ENCODE data around the gene KIFC3. TPM values are rescaled to one million over a fixed set of nuclear protein-coding genes. Genes with fewer than 3 reads are reported as not detected.
"Not testable (repeated sequence)": the region's sequence is repeated elsewhere in the genome, so short reads cannot be mapped to it uniquely, and the experiment has no call there.

Gene KIFC3
- total and polyA plus RNA-seq, 2 donors from 2014 or later, result 74.9 to 109 TPM

- H3K36me3 ChIP-seq (ENCODE audit: control insufficient read depth in 2 of 3, insufficient read depth in 3 of 3, low read length in 3 of 3), result peaks cover 0 to 47% (median 17%) of the 10 kb centered on the region in 3 donors
- H3K27me3 ChIP-seq (ENCODE audit: control insufficient read depth, insufficient read depth, low read length), result no peaks in the 10 kb centered on the region
- H3K9me3 ChIP-seq (ENCODE audit: control insufficient read depth in 2 of 3, insufficient read depth in 1 of 3, low read length in 3 of 3), result no peaks in the 10 kb centered on the region
- H3K4me1 ChIP-seq (ENCODE audit: control insufficient read depth in 2 of 3, insufficient read depth in 2 of 3, low read depth in 1 of 3, low read length in 3 of 3), result peaks cover 0 to 32% (median 24%) of the 10 kb centered on the region in 3 donors
- TF ChIP-seq, protein P1, sequence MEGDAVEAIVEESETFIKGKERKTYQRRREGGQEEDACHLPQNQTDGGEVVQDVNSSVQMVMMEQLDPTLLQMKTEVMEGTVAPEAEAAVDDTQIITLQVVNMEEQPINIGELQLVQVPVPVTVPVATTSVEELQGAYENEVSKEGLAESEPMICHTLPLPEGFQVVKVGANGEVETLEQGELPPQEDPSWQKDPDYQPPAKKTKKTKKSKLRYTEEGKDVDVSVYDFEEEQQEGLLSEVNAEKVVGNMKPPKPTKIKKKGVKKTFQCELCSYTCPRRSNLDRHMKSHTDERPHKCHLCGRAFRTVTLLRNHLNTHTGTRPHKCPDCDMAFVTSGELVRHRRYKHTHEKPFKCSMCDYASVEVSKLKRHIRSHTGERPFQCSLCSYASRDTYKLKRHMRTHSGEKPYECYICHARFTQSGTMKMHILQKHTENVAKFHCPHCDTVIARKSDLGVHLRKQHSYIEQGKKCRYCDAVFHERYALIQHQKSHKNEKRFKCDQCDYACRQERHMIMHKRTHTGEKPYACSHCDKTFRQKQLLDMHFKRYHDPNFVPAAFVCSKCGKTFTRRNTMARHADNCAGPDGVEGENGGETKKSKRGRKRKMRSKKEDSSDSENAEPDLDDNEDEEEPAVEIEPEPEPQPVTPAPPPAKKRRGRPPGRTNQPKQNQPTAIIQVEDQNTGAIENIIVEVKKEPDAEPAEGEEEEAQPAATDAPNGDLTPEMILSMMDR (IDR thresholded peaks at IDR 0.05; ENCODE audit: borderline replicate concordance, extremely low read depth, insufficient read depth), result no peak
- H3K9ac ChIP-seq (ENCODE audit: low read length in 3 of 3), result no peak overlapping the region
- FAIRE-seq (no peak), DNase-seq (no peak)
- intact Hi-C loops (cut with DNase I), result no loop called here
- no peak overlapping the region for H3K27ac ChIP-seq (ENCODE audit: low read depth in 2 of 2, low read length in 2 of 2)
- no peak overlapping the region for H3K4me3 ChIP-seq (ENCODE audit: low read length in 3 of 3)
Observed at GRCh38 chr16:57783116-57783515, 19.2 kb downstream of the KIFC3 start.

GRCh38 chr16:57782607-57783055, 19.7 kb downstream of the KIFC3 start:
- Histone ChIP-seq H3K4me1 (ENCODE audit: control insufficient read depth in 2 of 3, insufficient read depth in 2 of 3, low read depth in 1 of 3, low read length in 3 of 3) (peaks cover 0 to 31% (median 21%) of the 10 kb centered on the region in 3 donors), H3K27ac (ENCODE audit: low read depth in 2 of 2, low read length in 2 of 2) (peak overlapping the region in 1 of 2 donors; percentile 52), H3K9ac (ENCODE audit: low read length in 3 of 3) (peak overlapping the region in 1 of 3 donors; percentile 4), H3K36me3 (ENCODE audit: control insufficient read depth in 2 of 3, insufficient read depth in 3 of 3, low read length in 3 of 3) (peaks cover 0 to 46% (median 15%) of the 10 kb centered on the region in 3 donors)
- FAIRE-seq; H3K27me3 ChIP-seq (ENCODE audit: control insufficient read depth, insufficient read depth, low read length); H3K9me3 ChIP-seq (ENCODE audit: control insufficient read depth in 2 of 3, insufficient read depth in 1 of 3, low read length in 3 of 3); DNase-seq; intact Hi-C loops (cut with DNase I); H3K4me3 ChIP-seq (ENCODE audit: low read length in 3 of 3): not testable (repeated sequence)

DNA sequence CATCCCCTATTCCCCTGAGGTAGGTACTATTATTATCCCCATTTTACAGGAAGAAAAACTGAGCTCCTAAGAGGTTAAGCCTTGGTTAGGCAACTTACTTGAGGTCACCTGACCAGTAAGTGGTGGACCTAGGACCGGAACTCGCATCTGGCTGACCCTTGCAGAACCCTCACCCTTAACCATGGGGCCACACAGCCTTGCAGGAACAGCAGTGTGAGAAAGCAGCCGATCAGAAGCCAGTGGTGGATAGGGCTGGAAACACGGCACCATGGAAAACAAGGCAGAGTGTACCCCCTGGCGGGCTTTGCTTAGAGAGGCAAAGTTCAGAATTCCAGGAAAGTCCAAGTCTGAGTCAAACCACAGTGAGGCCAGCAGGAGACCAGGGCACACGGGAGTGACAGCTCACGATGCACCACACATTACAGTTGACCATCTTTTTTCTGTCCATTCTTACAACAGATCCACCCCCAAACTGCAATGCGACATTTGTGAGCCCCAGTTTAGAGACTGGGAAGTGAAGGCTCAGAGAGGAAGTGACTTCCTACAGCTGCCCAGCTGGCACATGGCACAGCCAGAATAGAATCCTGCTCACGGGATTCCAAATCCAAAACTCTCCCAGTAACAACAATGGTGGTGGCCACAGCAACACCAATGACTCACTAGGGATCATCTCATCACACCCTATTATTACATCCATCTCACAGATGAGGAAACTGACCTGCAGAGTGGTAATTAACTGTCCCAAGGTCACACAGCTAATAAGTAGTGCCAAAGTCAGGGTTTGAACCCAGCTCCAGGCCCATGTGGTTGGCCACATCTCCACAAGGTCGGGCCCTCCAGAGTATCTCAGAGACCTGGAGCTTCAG, 20.3 kb downstream of the KIFC3 start:
- H3K27ac ChIP-seq (ENCODE audit: low read depth in 2 of 2, low read length in 2 of 2), result peak overlapping the region; percentile 51 to 52
- no peaks in the 10 kb centered on the region for H3K27me3 ChIP-seq (ENCODE audit: control insufficient read depth, insufficient read depth, low read length)
- peak overlapping the region in 1 of 3 donors; percentile 4 for H3K9ac ChIP-seq (ENCODE audit: low read length in 3 of 3)
- H3K4me1 ChIP-seq (ENCODE audit: control insufficient read depth in 2 of 3, insufficient read depth in 2 of 3, low read depth in 1 of 3, low read length in 3 of 3), result peaks cover 0 to 24% (median 14%) of the 10 kb centered on the region in 3 donors
- TF ChIP-seq, protein P1 (IDR thresholded peaks at IDR 0.05; ENCODE audit: borderline replicate concordance, extremely low read depth, insufficient read depth), result peak; percentile 12
- no peak overlapping the region for H3K4me3 ChIP-seq (ENCODE audit: low read length in 3 of 3)
- DNase-seq (peak in 1 of 5 donors; percentile 12), FAIRE-seq (no peak)
- peaks cover 0 to 46% (median 14%) of the 10 kb centered on the region in 3 donors for H3K36me3 ChIP-seq (ENCODE audit: control insufficient read depth in 2 of 3, insufficient read depth in 3 of 3, low read length in 3 of 3)
- no peaks in the 10 kb centered on the region for H3K9me3 ChIP-seq (ENCODE audit: control insufficient read depth in 2 of 3, insufficient read depth in 1 of 3, low read length in 3 of 3)
- intact Hi-C loops (cut with DNase I), result no loop called here

- Histone ChIP-seq H3K9me3 (ENCODE audit: control insufficient read depth in 2 of 3, insufficient read depth in 1 of 3, low read length in 3 of 3) (no peaks in the 10 kb centered on the region), H3K4me3 (ENCODE audit: low read length in 3 of 3) (no peak overlapping the region), H3K36me3 (ENCODE audit: control insufficient read depth in 2 of 3, insufficient read depth in 3 of 3, low read length in 3 of 3) (peaks cover 0 to 50% (median 18%) of the 10 kb centered on the region in 3 donors), H3K27ac (ENCODE audit: low read depth in 2 of 2, low read length in 2 of 2) (no peak overlapping the region), H3K27me3 (ENCODE audit: control insufficient read depth, insufficient read depth, low read length) (no peaks in the 10 kb centered on the region), H3K9ac (ENCODE audit: low read length in 3 of 3) (no peak overlapping the region), H3K4me1 (ENCODE audit: control insufficient read depth in 2 of 3, insufficient read depth in 2 of 3, low read depth in 1 of 3, low read length in 3 of 3) (peaks cover 0 to 18% (median 8%) of the 10 kb centered on the region in 3 donors)
- no peak for FAIRE-seq
- peak in 1 of 5 donors; percentile 36 for DNase-seq
- TF ChIP-seq, protein P1 (IDR thresholded peaks at IDR 0.05; ENCODE audit: borderline replicate concordance, extremely low read depth, insufficient read depth), result no peak
- intact Hi-C loops (cut with DNase I), result no loop called here
Observed at GRCh38 chr16:57781349-57781740, 20.9 kb downstream of the KIFC3 start.

DNA sequence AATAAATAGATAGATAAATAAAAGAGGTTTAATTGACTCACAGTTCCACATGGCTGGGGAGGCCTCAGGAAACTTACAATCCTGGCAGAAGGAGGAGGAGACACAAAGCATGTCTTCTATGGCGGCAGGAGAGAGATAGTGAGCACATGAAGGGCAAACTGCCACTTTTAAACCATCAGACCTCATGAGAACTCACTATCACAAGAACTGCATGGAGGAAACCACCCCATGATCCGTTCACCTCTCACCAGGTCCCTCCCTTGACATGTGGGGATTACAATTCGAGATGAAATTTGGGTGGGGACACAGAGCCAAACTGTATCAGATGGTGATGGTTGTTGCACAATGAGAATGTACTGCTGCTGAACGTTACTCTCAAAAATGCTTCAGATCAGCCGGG, 22.5 kb downstream of the KIFC3 start:
- H3K27me3 ChIP-seq (ENCODE audit: control insufficient read depth, insufficient read depth, low read length); H3K4me3 ChIP-seq (ENCODE audit: low read length in 3 of 3); FAIRE-seq; H3K27ac ChIP-seq (ENCODE audit: low read depth in 2 of 2, low read length in 2 of 2); intact Hi-C loops (cut with DNase I); H3K9me3 ChIP-seq (ENCODE audit: control insufficient read depth in 2 of 3, insufficient read depth in 1 of 3, low read length in 3 of 3); H3K9ac ChIP-seq (ENCODE audit: low read length in 3 of 3): not testable (repeated sequence)
- Histone ChIP-seq H3K36me3 (ENCODE audit: control insufficient read depth in 2 of 3, insufficient read depth in 3 of 3, low read length in 3 of 3) (peaks cover 0 to 49% (median 16%) of the 10 kb centered on the region in 3 donors), H3K4me1 (ENCODE audit: control insufficient read depth in 2 of 3, insufficient read depth in 2 of 3, low read depth in 1 of 3, low read length in 3 of 3) (peaks cover 0 to 14% (median 4%) of the 10 kb centered on the region in 3 donors)
- peak in 1 of 5 donors; percentile 30 for DNase-seq

Measured in kidney (tissue), 14 donors.